Heart left ventricle (tissue), 16 donors: Measurements from ENCODE around the gene LCE1E. TPM values are rescaled to one million over a fixed set of nuclear protein-coding genes. Genes with fewer than 3 reads are reported as not detected.

ENCODE experiments used
- ATAC-seq, 4 donors: fragments of 200-7000 bp; cut with Tn5 transposase; one replicate each; pipeline ENCODE4 v1.9.1; 2020 to 2022; ENCODE audit warnings: moderate library complexity in 4 of 4, mild to moderate bottlenecking in 3 of 4, moderate number of reproducible peaks in 1 of 4
- DNase-seq, 5 donors: peaks; one replicate each; pipeline ENCODE4 v3.0.0-alpha.2; 2020
- H3K27ac ChIP-seq, 12 donors: fragments of 200-600 bp; sonication (generic) in 4 of 12; one replicate each; pipeline versions ENCODE4 v1.5.0 to v1.8.0; 2016 to 2022; ENCODE audit warnings: mild to moderate bottlenecking in 2 of 12
- H3K27me3 ChIP-seq, 9 donors: fragments of 200-600 bp; sonication (generic) in 2 of 9; one replicate each; pipeline versions ENCODE4 v1.5.1 to v1.8.0; 2016 to 2022; ENCODE audit warnings: mild to moderate bottlenecking in 3 of 9
- H3K36me3 ChIP-seq, 9 donors: fragments of 200-600 bp; sonication (generic) in 2 of 9; one replicate each; pipeline versions ENCODE4 v1.5.0 to v1.8.0; 2018 to 2022; ENCODE audit warnings: mild to moderate bottlenecking in 2 of 9
- H3K4me1 ChIP-seq, 12 donors: fragments of 200-600 bp; sonication (generic) in 4 of 12; one replicate each; pipeline versions ENCODE4 v1.5.0 to v1.8.0; 2016 to 2022; ENCODE audit warnings: mild to moderate bottlenecking in 3 of 12
- H3K4me3 ChIP-seq, 12 donors: fragments of 200-600 bp; sonication (generic) in 4 of 12; one replicate each; pipeline versions ENCODE4 v1.5.0 to v1.8.0; 2017 to 2022; ENCODE audit warnings: mild to moderate bottlenecking in 9 of 12, moderate library complexity in 4 of 12
- H3K9me3 ChIP-seq, 12 donors: fragments of 200-600 bp; sonication (generic) in 4 of 12; one replicate each; pipeline versions ENCODE4 v1.5.0 to v1.8.0; 2016 to 2022; ENCODE audit warnings: mild to moderate bottlenecking in 1 of 12
- POLR2A ChIP-seq, 2 donors: fragments of 450-650 bp; IDR thresholded peaks; one replicate each; pipeline ENCODE4 v1.6.1; 2017; ENCODE audit warnings: antibody characterized with exemption in 2 of 2, mild to moderate bottlenecking in 2 of 2, moderate library complexity in 2 of 2
- WGBS, 4 donors: extraction: QIAGEN DNeasy Blood & Tissue Kit in 2 of 4; methylation state at CpG; one replicate each; pipeline versions ENCODE4 v1.1.5 to v1.1.7; 2013 to 2018; 5-methylcytosine and 5-hydroxymethylcytosine counted together
- intact Hi-C, 10 donors: fragments of 100-400 bp; cut with DNase I; formaldehyde crosslinking; loops; one replicate each; pipeline versions ENCODE4 v1.11.1 to v1.14.2; 2022
- long read RNA-seq, 3 donors: library from polyadenylated mRNA; unstranded; transcript quantifications; one replicate each; pipeline ENCODE4 v2.0.0, GENCODE V29; 2020 to 2021
- polyA plus RNA-seq, 2 donors: library from polyadenylated mRNA; stranded (reverse); fragments of 200-250 nt; gene quantifications; one replicate each; pipeline ENCODE4 v1.2.3, GENCODE V29; 2013
- total RNA-seq, 9 donors: library from RNA; depleted of rRNA in 2 of 9; stranded (reverse); fragments of >200 nt in 2 of 9; fragmentation: NEBNext Ultra II Directional in 3 of 9; extraction: Animal tissue kit (Norgen Biotek cat#: 25700) in 3 of 9; gene quantifications; one replicate each; pipeline versions ENCODE4 v1.1.0 to v1.2.4, GENCODE V29; 2016 to 2023
- TF ChIP-seq, protein P1 (sequence below), 12 donors: fragments of 200-600 bp; sonication (generic) in 4 of 12; IDR thresholded peaks; one replicate each; pipeline versions ENCODE4 v1.5.0 to v1.8.0; 2018 to 2022; ENCODE audit warnings: antibody characterized with exemption in 12 of 12, mild to moderate bottlenecking in 5 of 12
- donor health status: ischemic (EF 13 %, LVEDD 7.1; RV severe dilation, severe dysfunction).
- donor health status: healthy with polysubstance abuse.
- donor health status: DM: no; HTN: yes; CAD: no.
- donor health status: DM: no; HTN: no; CAD: no.
- donor health status: ischemic (EF 25% LVEDD 6.9; RV normal size, moderate dysfunction).
- donor health status: ischemic (EF 25% LVEDD 5.7; RV mildly dilated, moderate dysfunction).
- donor health status: healthy.
- donor health status: DM: yes; HTN: yes; CAD: no.
- donor health status: ischemic (EF 35%, LVEDD 5.7; RV mildly dilated, moderate dysfunction).
- donor health status: nonischemic (EF 11% LVEDD 7.7; RV severe dilation, severe dysfunction).
- donor health status: DM: yes; HTN: yes; CAD: no.
- donor health status: PGD.
- donor health status: ischemic (EF 29% LVEDD 5.4; RV normal size, mild dysfunction).
- donor health status: nonischemic (EF 23%, LVEDD 6.1; RV moderate dilation, normal function).

Gene LCE1E, protein sequence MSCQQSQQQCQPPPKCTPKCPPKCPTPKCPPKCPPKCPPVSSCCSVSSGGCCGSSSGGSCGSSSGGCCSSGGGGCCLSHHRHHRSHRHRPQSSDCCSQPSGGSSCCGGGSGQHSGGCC
- not detected for total RNA-seq
- polyA plus RNA-seq = not detected
- long read RNA-seq, donor 1 = 0 reads
- long read RNA-seq, donor 2 = 0 reads
- long read RNA-seq, donor 3 = 0 reads

DNA sequence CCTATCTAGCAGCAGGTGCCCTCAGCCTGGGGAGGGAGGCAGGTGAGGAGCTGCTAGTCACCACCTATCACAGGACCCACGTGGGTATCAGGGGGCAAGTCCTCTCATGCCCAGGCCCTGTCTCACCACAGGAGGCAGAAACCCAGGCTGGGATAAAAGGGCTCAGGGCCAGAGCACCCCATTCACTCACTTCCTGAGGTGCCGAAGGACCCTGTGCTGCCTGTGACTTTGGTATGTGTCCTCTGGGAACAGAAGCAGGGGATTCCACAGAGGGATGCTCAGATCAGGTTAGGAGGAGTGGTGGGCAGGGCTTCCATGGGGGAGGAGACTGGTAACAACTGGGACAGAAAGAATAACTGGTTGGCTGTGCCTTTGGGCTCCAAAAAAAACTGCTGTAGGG lies at the start of gene LCE1E:
TSS of gene LCE1E (plus strand) at position 181 of the 400 bp plus-strand sequence. CDS start 1,043 bp downstream, outside the sequence.
- ATAC-seq (no peak), DNase-seq (no peak)
- TF ChIP-seq POLR2A (IDR thresholded peaks at IDR 0.05) = no peak
- TF ChIP-seq, protein P1, sequence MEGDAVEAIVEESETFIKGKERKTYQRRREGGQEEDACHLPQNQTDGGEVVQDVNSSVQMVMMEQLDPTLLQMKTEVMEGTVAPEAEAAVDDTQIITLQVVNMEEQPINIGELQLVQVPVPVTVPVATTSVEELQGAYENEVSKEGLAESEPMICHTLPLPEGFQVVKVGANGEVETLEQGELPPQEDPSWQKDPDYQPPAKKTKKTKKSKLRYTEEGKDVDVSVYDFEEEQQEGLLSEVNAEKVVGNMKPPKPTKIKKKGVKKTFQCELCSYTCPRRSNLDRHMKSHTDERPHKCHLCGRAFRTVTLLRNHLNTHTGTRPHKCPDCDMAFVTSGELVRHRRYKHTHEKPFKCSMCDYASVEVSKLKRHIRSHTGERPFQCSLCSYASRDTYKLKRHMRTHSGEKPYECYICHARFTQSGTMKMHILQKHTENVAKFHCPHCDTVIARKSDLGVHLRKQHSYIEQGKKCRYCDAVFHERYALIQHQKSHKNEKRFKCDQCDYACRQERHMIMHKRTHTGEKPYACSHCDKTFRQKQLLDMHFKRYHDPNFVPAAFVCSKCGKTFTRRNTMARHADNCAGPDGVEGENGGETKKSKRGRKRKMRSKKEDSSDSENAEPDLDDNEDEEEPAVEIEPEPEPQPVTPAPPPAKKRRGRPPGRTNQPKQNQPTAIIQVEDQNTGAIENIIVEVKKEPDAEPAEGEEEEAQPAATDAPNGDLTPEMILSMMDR (IDR thresholded peaks at IDR 0.05) = no peak
- H3K27ac ChIP-seq = no peak within 1 kb of the TSS
- peaks cover 0 to 23% (median 0%) of the 10 kb centered on the region in 9 donors for H3K27me3 ChIP-seq
- WGBS, 4 donors = 25 to 41% (median 28%) methylated on average over 2 of the region's 2 CpGs
- no peaks in the 10 kb centered on the region for H3K36me3 ChIP-seq
- no peaks in the 10 kb centered on the region for H3K9me3 ChIP-seq
- no peaks in the 10 kb centered on the region for H3K4me1 ChIP-seq
- H3K4me3 ChIP-seq = no peak within 1 kb of the TSS
- intact Hi-C loops = no loop called here

DNA sequence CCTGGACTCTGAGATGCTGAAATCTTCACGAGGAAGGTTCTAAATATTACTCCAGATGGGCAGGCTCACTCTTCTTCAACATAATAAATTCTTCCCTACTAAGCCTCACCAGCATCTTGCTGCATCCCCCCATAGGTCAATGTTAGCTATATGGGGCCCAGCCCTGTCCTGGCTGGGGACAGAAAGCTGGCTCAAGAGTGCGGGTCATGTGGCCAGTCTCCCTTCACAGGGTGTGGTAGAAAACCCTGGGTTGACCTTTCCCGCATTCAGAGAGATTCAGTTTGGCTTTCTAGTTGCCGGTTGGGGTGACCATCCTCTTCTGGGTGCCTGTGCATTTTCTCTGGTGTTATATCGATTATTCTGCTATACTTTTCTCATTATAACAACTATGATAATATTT lies 48.1 kb upstream of the LCE1E start:
- H3K36me3 ChIP-seq = no peaks in the 10 kb centered on the region
- H3K9me3 ChIP-seq = no peaks in the 10 kb centered on the region
- H3K27me3 ChIP-seq = peaks cover 0 to 5% (median 0%) of the 10 kb centered on the region in 9 donors
- WGBS, 4 donors = 60 to 76% (median 71%) methylated on average over 5 of the region's 5 CpGs
- ATAC-seq = no peak
- intact Hi-C loops = no loop called here
- H3K4me1 ChIP-seq = no peaks in the 10 kb centered on the region
- H3K4me3 ChIP-seq = no peak overlapping the region
- no peak for DNase-seq
- no peak overlapping the region for H3K27ac ChIP-seq
- TF ChIP-seq POLR2A (IDR thresholded peaks at IDR 0.05) = no peak

DNA sequence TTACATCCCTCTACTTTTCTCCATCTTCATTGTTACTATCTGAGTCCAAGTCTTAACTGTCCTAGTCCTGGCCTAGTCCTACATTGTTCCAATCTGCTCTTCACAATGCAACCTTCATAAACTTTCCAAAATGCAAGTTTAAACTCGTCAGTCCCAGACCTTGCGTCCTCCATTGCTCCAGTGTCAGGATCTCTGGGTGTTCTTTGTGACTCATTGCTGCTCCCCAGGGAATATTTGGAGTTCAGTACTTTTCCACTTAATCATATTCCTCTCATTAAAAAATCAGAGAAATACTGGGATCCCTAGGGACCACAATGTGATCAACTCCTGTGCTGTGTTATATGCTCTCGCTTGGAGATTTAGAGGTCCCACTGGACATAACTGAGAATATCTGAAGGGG lies 46.2 kb upstream of the LCE1E start:
- TF ChIP-seq, protein P1 (IDR thresholded peaks at IDR 0.05) = no peak
- no peak for TF ChIP-seq POLR2A (IDR thresholded peaks at IDR 0.05)

DNA sequence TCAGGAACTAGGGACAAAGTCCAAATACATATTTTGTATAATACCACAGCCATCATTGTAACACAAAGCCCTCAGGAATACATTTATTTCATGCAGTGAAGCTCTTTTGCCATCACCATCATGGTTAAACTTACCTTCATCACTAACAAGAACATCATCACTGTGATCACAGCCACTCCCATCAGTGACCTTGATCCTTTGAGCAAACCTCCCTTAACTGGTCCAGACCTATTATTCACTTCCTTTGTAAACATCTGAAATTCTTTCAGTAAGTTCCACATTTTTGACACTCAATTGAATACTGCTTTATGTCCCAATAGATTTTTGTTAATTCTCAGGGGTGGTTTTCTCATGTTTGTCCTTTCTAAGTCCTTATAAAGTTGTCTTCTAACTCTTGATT lies 44.4 kb upstream of the LCE1E start:
- no peaks in the 10 kb centered on the region for H3K4me1 ChIP-seq
- no peaks in the 10 kb centered on the region for H3K36me3 ChIP-seq
- no peaks in the 10 kb centered on the region for H3K9me3 ChIP-seq
- peaks cover 0 to 4% (median 0%) of the 10 kb centered on the region in 9 donors for H3K27me3 ChIP-seq
- no peak overlapping the region for H3K4me3 ChIP-seq
- ATAC-seq = no peak
- TF ChIP-seq POLR2A (IDR thresholded peaks at IDR 0.05) = no peak
- TF ChIP-seq, protein P1 (IDR thresholded peaks at IDR 0.05) = no peak
- no peak for DNase-seq
- intact Hi-C loops = no loop called here
- no peak overlapping the region for H3K27ac ChIP-seq

More for the DNA sequence above, 46.2 kb upstream of the LCE1E start:
- Histone ChIP-seq H3K27ac (no peak overlapping the region), H3K9me3 (no peaks in the 10 kb centered on the region), H3K4me1 (no peaks in the 10 kb centered on the region), H3K27me3 (peaks cover 0 to 5% (median 0%) of the 10 kb centered on the region in 9 donors), H3K4me3 (no peak overlapping the region), H3K36me3 (no peaks in the 10 kb centered on the region)
- intact Hi-C loops = no loop called here
- WGBS, 4 donors = 67 to 77% (median 71%) methylated on average over 3 of the region's 3 CpGs
- DNase-seq = no peak
- ATAC-seq = no peak
